HG02571 (cell line): Measurements from ENCODE around the gene CFP.
"Not testable (repeated sequence)": the region's sequence is repeated elsewhere in the genome, so short reads cannot be mapped to it uniquely, and the experiment has no call there.

Experiments used
- ATAC-seq: cut with Tn5 transposase; IDR thresholded peaks from one replicate; pipeline ENCODE4 v1.9.1; 2021; ENCODE audit warnings: mild to moderate bottlenecking, moderate library complexity; ENCODE audit not compliant: unreplicated experiment

CFP gene

DNA sequence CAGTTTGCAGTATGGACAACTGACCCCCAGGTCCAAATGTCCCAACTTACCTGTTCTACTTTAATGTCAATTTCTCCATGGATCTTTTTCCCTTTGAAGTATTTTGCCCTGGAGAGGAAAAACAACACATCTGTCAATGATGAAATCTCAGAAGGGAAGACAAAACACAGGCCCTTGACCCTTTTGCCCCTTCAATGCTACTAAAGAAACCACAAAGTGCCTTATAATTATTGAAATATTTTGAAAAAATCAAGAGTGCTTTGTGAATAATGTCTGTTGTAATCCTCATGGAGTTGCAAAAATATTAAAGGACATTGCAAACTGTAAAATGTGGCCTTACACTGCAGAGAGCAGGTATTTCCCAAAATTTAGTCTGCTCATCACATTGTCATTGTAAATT is 22.6 kb downstream of the CFP start:
- ATAC-seq: no peak

DNA sequence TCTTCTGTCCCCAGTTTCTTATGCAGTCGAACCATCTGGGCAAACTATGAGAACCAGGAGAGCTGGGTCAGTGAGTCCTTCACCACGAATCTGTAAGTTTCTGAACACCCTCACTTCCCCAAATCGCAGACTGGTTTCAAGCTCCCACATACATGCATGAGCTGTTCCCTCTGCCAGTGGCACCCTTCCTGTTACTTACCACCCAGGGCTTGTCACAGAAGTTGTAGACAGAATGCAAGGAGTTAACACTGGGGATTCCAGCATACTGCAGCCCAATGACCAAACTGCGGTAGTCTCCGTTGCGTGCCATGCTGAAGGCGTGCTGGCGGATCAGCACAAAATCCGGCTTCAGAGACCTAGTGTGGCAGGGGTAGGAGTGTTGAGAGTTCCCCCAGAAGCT is 24.7 kb downstream of the CFP start:
- no peak for ATAC-seq

DNA sequence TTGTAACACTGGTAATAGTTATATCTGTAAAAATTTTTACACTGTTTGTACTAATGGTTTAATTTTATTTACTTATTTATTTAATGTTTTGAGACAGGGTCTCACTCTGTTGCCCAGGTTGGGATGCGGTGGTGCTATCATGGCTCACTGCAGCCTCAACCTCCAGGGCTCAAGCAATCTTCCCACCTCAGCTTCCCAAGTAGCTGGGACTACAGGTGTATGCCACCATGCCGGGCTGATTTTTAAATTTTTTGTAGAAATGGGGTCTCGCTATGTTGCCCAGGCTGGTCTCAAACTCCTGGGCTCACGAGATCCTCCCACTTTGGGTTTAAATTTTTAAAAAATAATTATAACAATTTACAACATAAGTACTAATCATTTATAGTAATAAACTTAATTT is 26.6 kb downstream of the CFP start:
- not testable (repeated sequence) for ATAC-seq

DNA sequence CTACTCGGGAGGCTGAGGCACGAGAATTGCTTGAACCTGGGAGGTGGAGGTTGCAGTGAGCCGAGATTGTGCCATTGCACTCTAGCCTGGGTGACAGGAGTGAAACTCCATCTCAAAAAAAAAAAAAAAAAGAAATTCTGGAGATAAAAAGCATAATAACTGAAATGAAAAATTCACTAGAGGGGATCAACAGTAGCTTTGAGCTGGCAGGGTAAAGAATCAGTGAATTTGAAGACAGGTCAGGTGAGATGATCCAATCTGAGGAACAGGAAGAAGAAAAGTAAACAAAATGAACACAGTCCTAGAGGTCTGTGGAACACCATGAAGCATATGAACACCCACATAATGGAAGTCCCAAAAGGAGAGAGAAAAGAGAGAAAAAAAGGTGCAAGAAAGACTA is 32.5 kb downstream of the CFP start:
- ATAC-seq: no peak

DNA sequence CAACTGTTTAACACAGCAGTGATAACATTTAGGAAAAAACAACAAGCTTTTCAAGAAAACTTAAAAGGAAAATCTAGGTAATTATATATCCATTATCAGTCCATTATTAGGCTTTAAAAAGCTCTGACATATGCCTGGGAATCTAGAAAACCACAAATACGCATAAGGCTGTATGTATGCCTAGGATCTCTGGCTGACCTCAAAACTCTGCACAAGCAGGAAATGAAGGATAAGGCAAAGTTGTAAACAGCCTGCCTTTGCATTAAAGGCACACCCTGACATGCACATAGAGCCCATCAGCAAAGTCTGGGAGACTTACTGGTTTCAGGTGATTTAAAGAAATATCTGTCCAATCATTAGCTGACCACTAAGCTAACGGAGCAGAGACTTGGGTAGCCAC is 33.5 kb downstream of the CFP start:
- ATAC-seq: no peak

DNA sequence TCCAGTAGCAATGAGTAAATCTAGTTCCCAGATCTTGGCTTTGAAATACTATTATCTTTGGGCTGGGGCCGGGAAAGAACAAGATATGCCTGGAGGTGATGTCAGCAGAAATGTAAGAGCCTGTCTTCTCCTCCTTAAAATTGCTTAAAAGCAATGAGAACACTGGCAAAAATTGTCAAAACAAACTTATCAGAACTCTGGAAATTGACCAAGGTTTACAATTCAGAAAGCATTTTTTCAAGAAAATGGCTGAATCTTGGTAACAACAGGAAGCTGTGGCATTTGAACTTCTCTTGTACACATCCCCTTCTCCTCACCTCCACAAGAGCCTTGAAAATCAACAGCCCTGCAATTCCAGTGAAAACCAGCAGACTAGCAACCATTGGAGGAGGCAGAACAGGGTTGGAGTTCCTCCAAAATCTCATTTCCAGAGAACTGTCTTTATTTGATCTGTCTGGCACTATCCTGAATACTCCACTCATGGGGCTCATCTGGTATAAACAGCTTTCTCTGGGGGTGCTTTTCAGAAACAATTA is 33.9 kb downstream of the CFP start:
- no peak for ATAC-seq

DNA sequence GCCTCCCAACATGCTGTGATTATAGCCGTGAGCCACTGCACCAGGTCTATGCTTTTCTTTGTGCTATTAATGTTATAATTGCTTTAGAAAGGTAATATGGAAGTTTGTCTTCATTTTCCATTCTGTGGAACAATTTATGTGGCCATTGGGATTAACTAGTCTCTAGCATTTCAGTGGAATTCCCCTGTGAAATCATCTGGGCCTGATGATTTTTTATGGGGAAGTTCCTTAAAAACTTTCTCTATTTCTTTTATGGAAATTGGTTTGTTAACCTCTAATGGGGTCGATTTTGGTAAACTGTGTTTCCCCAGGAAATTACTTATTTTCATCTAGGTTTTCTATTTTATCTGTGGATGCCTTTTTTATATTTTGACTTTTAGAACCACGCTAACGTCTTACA is 36.2 kb downstream of the CFP start:
- no peak for ATAC-seq

DNA sequence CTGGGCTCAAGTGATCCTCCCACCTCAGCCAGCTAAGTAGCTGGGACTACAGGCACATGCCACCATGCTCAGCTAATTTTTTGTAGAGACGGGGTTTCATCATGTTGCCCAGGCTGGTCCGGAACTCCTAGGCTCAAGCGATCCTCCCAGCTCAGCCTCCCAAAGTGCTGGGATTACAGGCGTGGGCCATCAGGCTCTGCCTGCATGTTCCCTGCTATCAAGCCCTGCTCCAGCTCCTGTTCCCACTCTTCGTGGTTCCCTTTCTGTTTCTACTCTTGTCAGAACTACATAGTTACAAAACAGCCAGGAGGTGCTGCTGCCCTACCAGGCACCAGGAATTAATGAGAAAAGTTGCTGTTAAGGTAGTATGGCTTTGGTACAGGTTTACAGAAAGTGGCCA is 38.7 kb downstream of the CFP start:
- ATAC-seq: no peak

DNA sequence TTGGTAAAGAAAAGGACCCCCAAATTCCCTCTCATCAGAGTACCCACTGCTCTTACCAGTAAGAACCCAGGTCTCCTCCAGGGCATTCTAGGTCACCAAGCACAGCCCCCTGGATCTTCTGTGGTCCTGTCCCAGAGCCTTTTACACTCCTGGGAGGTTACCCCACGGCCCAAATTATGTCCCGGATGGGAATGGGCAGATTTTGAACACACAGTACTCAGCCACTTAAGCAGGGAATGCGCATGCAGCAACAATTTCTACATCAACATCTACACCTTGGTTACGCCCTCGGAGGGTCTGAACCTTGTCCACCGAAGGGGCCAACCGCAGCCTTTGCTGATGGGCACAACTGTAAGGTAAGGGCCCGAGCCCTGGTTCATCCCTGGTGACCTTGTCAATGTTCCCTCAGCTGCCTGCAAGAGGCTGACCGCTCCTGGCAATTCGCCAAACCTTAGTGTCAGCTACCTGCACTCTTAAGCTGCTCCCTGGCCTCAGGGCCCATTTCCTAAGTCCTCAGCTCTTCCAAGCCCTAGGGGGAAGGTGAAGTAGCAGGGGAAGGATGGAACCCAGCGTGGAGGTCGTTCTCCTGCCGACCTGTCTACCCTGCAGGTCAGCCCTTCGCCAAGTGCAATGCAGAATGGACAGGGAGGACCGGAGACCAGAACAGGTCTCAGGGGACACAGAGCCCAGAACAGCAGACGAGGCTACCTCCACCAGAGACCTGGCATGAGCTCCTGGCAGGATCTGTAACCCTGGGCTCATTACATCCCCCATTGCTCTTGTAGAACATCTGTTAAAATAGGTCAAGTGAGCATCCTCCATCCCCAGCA is 41.6 kb downstream of the CFP start:
- no peak for ATAC-seq

DNA sequence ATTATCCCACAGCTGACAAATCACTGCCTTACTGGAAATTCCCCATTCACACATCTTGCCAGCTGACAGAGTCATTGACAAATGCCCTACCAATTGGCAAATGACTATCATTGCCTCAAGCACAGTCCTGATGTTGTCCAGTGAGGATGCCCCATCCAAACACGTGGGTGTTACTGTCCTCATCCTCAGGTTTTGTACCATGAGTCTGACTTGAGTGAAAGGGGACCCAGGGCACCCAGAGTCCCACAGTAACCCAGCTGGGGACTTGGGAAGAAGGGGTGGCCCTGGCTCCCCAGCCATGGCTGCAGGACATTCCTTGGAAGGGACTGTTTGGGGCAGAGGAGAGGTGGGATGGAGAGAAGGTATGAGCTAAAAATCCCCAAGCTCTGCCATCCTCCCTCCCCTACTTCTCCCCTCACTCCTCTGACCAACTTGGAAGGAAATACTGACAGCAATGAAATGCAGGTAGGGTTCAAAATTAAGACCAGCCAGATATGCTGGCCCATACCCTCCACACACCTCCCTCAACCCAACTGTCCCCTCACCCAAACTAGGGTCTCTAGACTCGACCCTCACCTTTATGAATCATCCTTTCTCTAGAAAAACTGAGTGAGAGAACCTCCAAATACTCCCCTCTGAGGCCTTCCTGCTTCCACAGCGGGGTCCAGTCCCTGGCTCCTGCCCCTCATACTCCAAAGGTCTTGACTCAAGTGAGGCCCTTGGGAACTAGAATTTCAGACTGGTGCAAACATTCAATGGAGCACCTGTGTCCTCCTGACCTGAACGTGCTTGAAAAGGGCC is 42.4 kb downstream of the CFP start:
- no peak for ATAC-seq

DNA sequence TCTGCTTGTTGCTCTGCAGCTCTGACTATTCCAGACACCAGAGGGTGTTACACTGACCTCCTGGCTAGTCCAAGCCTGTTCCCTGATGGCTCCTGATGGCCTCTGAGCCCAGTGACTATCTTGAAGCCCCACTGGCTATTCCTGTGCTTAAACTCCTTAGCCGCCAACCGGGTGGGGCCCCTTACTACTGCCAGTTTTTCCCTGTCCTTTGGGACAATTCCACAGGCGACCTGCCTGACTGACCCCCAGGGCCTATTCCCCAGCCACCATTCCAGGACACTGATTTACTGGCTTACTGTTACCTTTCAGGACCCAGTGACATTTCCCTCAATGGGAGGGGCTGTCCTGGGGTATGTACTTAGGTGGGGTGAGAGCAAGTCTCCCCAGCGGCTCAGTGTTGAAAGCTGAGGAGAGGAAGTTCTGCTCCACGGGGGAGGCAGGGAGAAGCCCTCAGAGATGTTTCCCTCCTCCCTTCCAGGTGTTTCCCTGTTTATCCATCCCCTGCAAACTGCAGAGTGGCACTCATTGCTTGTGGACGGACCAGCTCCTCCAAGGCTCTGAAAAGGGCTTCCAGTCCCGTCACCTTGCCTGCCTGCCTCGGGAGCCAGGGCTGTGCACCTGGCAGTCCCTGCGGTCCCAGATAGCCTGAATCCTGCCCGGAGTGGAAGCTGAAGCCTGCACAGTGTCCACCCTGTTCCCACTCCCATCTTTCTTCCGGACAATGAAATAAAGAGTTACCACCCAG is 43.5 kb downstream of the CFP start:
- ATAC-seq: no peak

DNA sequence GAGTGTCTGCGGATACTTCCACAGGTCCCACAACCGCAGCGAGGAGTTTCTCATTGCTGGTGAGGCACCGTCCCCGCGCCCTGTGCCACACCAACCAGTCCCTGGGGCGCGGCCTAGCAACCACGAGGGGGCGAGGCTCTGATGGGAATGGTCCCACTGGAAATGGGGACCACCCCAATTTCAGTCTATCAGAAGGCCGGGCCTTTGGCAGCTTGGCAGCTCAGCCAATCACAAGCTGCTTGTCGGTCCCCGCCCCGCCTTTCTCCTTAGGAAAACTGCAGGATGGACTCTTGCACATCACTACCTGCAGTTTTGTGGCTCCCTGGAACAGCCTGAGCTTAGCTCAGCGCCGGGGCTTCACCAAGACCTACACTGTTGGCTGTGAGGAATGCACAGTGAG is 44.5 kb downstream of the CFP start:
- no peak for ATAC-seq

DNA sequence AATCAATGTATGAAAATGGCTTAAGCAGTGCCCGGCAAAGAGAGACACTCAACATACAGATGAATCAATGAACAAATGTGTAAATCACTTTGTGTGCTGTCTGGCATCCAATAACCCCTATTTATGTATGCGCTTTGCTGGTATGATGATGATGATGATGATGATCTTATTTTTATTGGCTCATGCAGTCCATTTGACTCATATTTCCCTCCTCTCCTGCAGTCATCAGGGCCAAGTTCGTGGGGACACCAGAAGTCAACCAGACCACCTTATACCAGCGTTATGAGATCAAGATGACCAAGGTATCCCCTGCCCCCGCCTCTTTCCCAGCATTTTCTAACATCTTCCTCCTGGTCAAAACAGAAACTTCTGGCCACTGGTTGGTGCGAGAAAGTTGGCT is 45.0 kb downstream of the CFP start:
- no peak for ATAC-seq

DNA sequence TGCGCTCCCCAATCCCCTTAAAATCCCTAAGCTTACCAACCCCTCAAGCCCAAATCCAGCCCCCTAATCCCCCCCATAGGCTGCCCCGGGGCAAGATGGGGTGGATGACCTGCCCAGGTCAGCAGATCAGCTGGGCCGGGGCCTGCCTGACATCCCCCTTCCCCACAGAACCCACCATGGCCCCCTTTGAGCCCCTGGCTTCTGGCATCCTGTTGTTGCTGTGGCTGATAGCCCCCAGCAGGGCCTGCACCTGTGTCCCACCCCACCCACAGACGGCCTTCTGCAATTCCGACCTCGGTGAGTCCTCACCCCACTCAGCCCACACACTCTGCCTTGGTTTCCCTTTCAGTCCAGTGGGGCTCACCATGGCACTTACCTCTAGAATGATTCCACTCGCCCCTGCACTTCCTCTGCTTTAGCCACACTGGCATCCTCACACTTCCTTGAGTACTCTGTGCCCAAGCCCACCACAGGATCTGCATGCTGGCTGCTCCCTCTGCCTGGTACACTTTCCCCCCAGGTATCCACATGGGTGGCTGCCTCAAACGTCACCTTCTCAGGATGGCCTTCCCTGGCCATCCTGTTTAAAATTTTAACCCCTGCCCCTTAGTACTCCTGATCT is 46.4 kb downstream of the CFP start:
- ATAC-seq: no peak

DNA sequence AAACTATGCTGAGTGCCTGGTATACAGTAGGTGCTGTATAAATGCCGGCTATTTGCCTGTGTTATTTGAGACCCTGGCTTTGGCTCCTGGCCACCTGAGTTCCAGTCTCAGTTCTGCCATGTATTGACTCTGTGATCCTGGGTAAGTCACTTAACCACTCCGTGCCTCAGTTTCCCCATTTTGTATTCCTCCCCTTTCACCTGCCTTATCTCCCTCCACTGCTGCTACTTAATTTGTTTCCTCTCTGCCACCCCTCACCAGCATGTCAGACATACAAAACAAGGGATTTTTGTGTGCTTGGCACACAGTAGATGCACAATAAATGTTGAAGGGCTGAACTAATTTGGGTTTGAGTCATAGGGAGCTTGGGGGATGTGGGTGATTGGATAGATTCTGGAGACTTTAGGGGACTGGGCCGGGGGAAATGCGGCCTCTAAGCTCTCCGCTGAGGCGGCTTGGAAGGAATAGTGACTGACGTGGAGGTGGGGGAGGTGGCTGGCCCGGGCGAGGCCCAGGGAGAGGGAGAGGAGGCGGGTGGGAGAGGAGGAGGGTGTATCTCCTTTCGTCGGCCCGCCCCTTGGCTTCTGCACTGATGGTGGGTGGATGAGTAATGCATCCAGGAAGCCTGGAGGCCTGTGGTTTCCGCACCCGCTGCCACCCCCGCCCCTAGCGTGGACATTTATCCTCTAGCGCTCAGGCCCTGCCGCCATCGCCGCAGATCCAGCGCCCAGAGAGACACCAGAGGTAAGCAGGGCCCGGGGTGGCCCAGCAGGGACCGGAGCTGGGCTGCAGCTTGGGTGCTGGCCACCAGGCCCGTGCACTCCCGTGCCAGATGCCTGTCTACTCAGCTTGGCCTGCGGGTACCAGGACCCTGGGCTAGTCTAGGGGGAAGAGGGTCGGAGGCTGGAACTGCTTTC is 47.7 kb downstream of the CFP start, which contains the start of gene TIMP1:
Gene TIMP1, plus strand, starts transcription at position 706 of the 917 bp plus-strand sequence. CDS start 980 bp downstream, outside the sequence.
- ATAC-seq: peak; percentile 61

DNA sequence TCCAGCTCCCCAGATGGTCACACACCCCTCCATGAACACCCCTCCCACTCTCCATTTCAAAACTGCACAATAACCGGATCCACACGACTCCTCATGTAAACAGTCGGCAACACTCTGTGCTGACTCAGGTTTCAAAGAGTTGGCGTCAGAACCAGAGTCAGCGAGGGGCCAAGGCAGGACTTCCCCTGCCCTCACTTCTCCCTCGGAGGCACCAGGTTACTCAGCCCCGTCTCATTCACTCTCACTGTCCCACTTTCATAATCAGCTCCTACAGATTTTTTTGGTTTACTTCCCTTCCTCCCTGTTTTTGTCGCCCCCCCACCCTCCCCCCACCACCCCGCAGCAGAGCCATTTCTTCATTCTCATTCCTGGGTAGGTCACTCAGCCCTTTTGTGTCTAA is 50.2 kb downstream of the CFP start:
- no peak for ATAC-seq

DNA sequence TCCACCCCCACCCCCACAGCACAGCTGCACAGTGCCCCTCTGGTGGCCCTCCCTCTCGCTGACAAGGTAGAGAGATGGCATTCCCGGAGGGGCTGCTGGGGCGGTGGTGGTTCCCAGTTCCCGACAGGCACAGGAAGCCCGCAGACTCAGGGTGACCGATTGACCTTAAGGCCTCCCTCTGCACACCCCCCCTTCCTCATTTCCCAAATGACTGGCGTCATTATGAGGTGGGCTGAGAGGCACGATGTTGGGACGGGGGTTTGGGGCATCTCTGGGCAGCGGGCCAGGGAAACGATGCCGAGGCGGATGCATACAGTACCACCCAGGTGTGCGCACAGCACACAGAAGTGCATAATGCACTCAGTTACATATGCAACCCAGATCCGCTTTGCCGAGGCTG is 51.0 kb downstream of the CFP start:
- no peak for ATAC-seq

DNA sequence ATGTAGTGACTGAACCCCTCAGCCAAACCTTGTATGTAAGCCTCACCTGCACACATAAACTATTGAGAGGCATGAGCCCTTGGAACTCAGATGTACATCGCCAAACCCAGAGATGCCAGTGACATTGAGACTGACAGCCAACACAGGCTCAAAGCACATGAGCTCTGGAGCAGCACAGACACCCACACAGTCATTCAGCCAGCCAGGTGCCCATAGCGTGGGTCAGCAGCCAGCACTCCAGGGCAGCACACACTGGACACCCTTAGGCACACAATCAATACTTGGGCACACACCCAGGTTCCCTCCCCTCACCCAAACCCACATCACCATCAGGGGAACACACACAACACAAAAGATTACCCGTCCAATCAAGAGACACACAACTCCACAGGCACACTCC is 51.8 kb downstream of the CFP start:
- no peak for ATAC-seq

DNA sequence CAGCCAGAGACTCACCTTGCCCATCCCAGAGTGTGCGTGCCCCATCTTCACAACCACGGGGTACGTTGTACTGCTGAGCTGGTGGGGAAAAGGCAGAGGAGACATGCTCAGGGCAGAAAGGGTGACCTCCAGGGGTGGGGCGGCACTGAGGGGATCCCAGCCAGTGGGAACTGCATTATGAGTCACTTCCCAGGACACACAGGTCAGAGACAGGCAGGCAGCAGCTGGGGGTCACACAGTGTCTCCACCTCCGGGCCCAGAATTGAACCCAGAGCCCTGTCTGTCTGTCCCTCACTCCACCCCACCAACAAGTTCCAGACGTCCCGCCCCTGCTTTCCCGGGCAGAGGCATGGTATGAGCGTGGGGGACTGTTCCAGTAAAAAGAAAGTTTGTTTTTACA is 52.3 kb downstream of the CFP start:
- ATAC-seq: no peak
